HEK293 (cell line): ENCODE results near the gene CYP2A6.
A peak's percentile ranks its signal among the peaks of the same experiment; 100 is the strongest.
"Not testable (repeated sequence)": the region's sequence is repeated elsewhere in the genome, so short reads cannot be mapped to it uniquely, and the experiment has no call there.

Experiments used
- CTCF ChIA-PET: fragments of 350-600 bp; formaldehyde crosslinking; extraction: SDS; loops from one replicate; lab custom pipeline; 2021; ENCODE audit warnings: antibody characterized with exemption; lab: Yijun Ruan, JAX
- POLR2A ChIA-PET: fragments of 300-600 bp; formaldehyde crosslinking; extraction: SDS; loops from one replicate; lab custom pipeline; 2020; ENCODE audit warnings: antibody characterized with exemption, inconsistent platforms; lab: Yijun Ruan, JAX
- H3K27ac ChIP-seq: fragments of 200-500 bp; sonication (Bioruptor generic); 2 replicates; pipeline ENCODE4 v1.5.1; 2014; ENCODE audit warnings: low read depth, low read length, control low read depth, inconsistent platforms; ENCODE audit errors: extremely low read depth
- H3K36me3 ChIP-seq, 2 experiments: fragments of 200-500 bp in 1 of 2; sonication (Bioruptor generic) in 1 of 2; 1 replicate in 1 of 2; 2 replicates in 1 of 2; pipeline ENCODE4 v1.5.1; 2014 to 2017; ENCODE audit warnings: inconsistent platforms in 2 of 2, low read length in 2 of 2; ENCODE audit not compliant: control insufficient read depth in 2 of 2, insufficient read depth in 1 of 2
- H3K4me1 ChIP-seq: fragments of 200-500 bp; sonication (Bioruptor generic); 2 replicates; pipeline ENCODE4 v1.5.1; 2014; ENCODE audit warnings: mild to moderate bottlenecking, low read length, inconsistent platforms; ENCODE audit not compliant: control insufficient read depth, insufficient read depth
- H3K4me3 ChIP-seq: 2 replicates; pipeline ENCODE4 v1.5.1; 2011; ENCODE audit warnings: low read depth, mild to moderate bottlenecking, control low read depth, low read length, moderate library complexity
- H3K9me3 ChIP-seq: fragments of 200-500 bp; sonication (Bioruptor generic); 2 replicates; pipeline ENCODE4 v1.5.1; 2014; ENCODE audit warnings: low read depth, low read length, inconsistent platforms; ENCODE audit not compliant: control insufficient read depth, insufficient read depth
- EGR2 ChIP-seq: fragments of 450-650 bp; formaldehyde crosslinking; IDR thresholded peaks from 2 replicates; pipeline ENCODE4 v1.5.1; 2016; ENCODE audit warnings: low read depth, missing biosample characterization, missing genetic modification characterization
- FEZF1 ChIP-seq: fragments of 450-650 bp; formaldehyde crosslinking; IDR thresholded peaks from 2 replicates; pipeline ENCODE4 v1.5.1; 2016; ENCODE audit warnings: missing biosample characterization, missing genetic modification characterization
- PRDM10 ChIP-seq: fragments of 450-650 bp; formaldehyde crosslinking; IDR thresholded peaks from 2 replicates; pipeline ENCODE4 v1.5.1; 2016; ENCODE audit warnings: missing biosample characterization, missing genetic modification characterization
- ZBTB48 ChIP-seq: fragments of 450-650 bp; formaldehyde crosslinking; IDR thresholded peaks from 2 replicates; pipeline ENCODE4 v1.5.1; 2016; ENCODE audit warnings: missing biosample characterization, missing genetic modification characterization
- ZIC2 ChIP-seq: fragments of 450-650 bp; formaldehyde crosslinking; IDR thresholded peaks from 2 replicates; pipeline ENCODE4 v1.5.1; 2016; ENCODE audit warnings: missing biosample characterization, missing genetic modification characterization
- ZNF2 ChIP-seq: fragments of 450-650 bp; formaldehyde crosslinking; IDR thresholded peaks from 2 replicates; pipeline ENCODE4 v1.5.1; 2016; ENCODE audit warnings: missing biosample characterization, missing genetic modification characterization
- ZNF239 ChIP-seq: fragments of 450-650 bp; formaldehyde crosslinking; IDR thresholded peaks from 2 replicates; pipeline ENCODE4 v1.5.1; 2016; ENCODE audit warnings: missing biosample characterization, missing genetic modification characterization
- ZNF324 ChIP-seq: fragments of 450-650 bp; formaldehyde crosslinking; IDR thresholded peaks from 2 replicates; pipeline ENCODE4 v1.5.1; 2016; ENCODE audit warnings: missing biosample characterization, missing genetic modification characterization
- ZNF426 ChIP-seq: fragments of 450-650 bp; formaldehyde crosslinking; IDR thresholded peaks from 2 replicates; pipeline ENCODE4 v1.5.1; 2017; ENCODE audit warnings: missing biosample characterization, missing genetic modification characterization, mild to moderate bottlenecking, inconsistent platforms, moderate library complexity
- ZNF473 ChIP-seq: fragments of 450-650 bp; formaldehyde crosslinking; IDR thresholded peaks from 2 replicates; pipeline ENCODE4 v1.5.1; 2017; ENCODE audit warnings: missing biosample characterization, missing genetic modification characterization
- ZNF544 ChIP-seq: fragments of 450-650 bp; formaldehyde crosslinking; IDR thresholded peaks from 2 replicates; pipeline ENCODE4 v1.5.0; 2017; ENCODE audit warnings: missing biosample characterization, missing genetic modification characterization
- ZNF776 ChIP-seq: fragments of 450-650 bp; formaldehyde crosslinking; IDR thresholded peaks from 2 replicates; pipeline ENCODE4 v1.5.0; 2017; ENCODE audit warnings: missing biosample characterization, missing genetic modification characterization, borderline replicate concordance
- ZSCAN23 ChIP-seq: fragments of 450-650 bp; formaldehyde crosslinking; IDR thresholded peaks from 2 replicates; pipeline ENCODE4 v1.5.1; 2016; ENCODE audit warnings: missing biosample characterization, missing genetic modification characterization
- ZXDB ChIP-seq: fragments of 450-650 bp; formaldehyde crosslinking; IDR thresholded peaks from 2 replicates; pipeline ENCODE4 v1.5.1; 2016; ENCODE audit warnings: missing biosample characterization, missing genetic modification characterization
- TF ChIP-seq, protein P1 (sequence below): fragments of 450-650 bp; formaldehyde crosslinking; IDR thresholded peaks from 2 replicates; pipeline ENCODE4 v1.5.1; 2016; ENCODE audit warnings: missing biosample characterization, missing genetic modification characterization
- TF ChIP-seq, protein P2 (sequence below): fragments of 450-650 bp; formaldehyde crosslinking; IDR thresholded peaks from 2 replicates; pipeline ENCODE4 v1.5.1; 2017; ENCODE audit warnings: missing biosample characterization, mild to moderate bottlenecking, missing genetic modification characterization, moderate library complexity

Gene CYP2A6

GRCh38 chr19:40825460-40826095, 24.7 kb downstream of the CYP2A6 start (continued):
- TF ChIP-seq, protein P1, sequence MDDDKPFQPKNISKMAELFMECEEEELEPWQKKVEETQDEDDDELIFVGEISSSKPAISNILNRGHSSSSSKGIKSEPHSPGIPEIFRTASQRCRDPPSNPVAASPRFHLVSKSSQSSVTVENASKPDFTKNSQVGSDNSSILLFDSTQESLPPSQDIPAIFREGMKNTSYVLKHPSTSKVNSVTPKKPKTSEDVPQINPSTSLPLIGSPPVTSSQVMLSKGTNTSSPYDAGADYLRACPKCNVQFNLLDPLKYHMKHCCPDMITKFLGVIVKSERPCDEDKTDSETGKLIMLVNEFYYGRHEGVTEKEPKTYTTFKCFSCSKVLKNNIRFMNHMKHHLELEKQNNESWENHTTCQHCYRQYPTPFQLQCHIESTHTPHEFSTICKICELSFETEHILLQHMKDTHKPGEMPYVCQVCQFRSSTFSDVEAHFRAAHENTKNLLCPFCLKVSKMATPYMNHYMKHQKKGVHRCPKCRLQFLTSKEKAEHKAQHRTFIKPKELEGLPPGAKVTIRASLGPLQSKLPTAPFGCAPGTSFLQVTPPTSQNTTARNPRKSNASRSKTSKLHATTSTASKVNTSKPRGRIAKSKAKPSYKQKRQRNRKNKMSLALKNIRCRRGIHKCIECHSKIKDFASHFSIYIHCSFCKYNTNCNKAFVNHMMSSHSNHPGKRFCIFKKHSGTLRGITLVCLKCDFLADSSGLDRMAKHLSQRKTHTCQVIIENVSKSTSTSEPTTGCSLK (tag by site-specific recombination), result peak; percentile 94; the same call in 1 of the 2 replicates
- TF ChIP-seq ZNF544 (tag by site-specific recombination) (peak; percentile 31; the same call in 1 of the 2 replicates), ZNF239 (tag by site-specific recombination) (peak; percentile 89; the same call in 1 of the 2 replicates), ZSCAN23 (tag by site-specific recombination) (peak; percentile 74; the same call in 1 of the 2 replicates)
- TF ChIP-seq, all 188 proteins: peak for 21; not testable (repeated sequence) for 167

DNA sequence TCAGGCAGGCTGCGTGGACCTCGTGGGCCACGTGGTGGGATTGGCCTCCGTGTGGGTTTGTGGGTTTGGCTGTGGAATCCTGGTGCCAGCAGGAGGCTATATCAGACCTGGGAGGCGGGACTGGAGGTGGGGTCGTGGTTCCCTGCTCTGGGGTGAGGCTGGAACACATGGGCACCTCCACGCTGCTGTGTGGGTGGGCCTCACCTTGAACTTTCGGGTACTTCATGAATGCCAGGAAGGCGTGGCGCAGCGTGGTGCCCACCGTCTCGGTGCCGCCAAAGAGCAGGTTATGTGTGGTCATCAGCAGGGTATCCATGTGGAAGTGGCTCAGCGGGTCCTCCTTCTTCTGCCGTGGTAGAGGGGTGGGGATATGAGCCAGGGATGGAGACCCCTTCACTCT, 25.3 kb downstream of the CYP2A6 start:
- H3K4me3 ChIP-seq, H3K4me1 ChIP-seq, H3K9me3 ChIP-seq, H3K27ac ChIP-seq, POLR2A ChIA-PET: not testable (repeated sequence)
- TF ChIP-seq EGR2, result peak; percentile 48
- peaks cover 9 to 14% of the 10 kb centered on the region in 2 experiments; a peak in 2 of 3 replicates for H3K36me3 ChIP-seq
- CTCF ChIA-PET, result interaction anchor here (0.6 to 7.8 kb wide), 5 partner anchors 18 to 320 kb away, joined by 3 to 77 read pairs (median 4); no protein-coding TSS in a partner anchor

GRCh38 chr19:40822704-40823553, 27.3 kb downstream of the CYP2A6 start:
- peak overlapping the region; percentile 54 for H3K27ac ChIP-seq
- TF ChIP-seq FEZF1 (tag by site-specific recombination), result peak; percentile 93
- TF ChIP-seq PRDM10 (tag by site-specific recombination), result peak; percentile 88
- peak; percentile 23; the same call in 1 of the 2 replicates for TF ChIP-seq ZXDB
- H3K4me1 ChIP-seq, result peaks cover 20% of the 10 kb centered on the region
- ChIA-PET CTCF (interaction anchor here (0.7 to 7.8 kb wide), 7 partner anchors 16 to 321 kb away, joined by 3 to 77 read pairs (median 4); partner anchors contain the start of gene EGLN2), POLR2A (interaction anchor here (1.0 to 1.4 kb wide), 4 partner anchors 9 to 160 kb away, joined by 3 to 8 read pairs (median 5); no protein-coding TSS in a partner anchor)
- H3K9me3 ChIP-seq, H3K4me3 ChIP-seq: not testable (repeated sequence)
- H3K36me3 ChIP-seq, result peaks cover 0 to 13% of the 10 kb centered on the region in 2 experiments; a peak in 2 of 3 replicates

DNA sequence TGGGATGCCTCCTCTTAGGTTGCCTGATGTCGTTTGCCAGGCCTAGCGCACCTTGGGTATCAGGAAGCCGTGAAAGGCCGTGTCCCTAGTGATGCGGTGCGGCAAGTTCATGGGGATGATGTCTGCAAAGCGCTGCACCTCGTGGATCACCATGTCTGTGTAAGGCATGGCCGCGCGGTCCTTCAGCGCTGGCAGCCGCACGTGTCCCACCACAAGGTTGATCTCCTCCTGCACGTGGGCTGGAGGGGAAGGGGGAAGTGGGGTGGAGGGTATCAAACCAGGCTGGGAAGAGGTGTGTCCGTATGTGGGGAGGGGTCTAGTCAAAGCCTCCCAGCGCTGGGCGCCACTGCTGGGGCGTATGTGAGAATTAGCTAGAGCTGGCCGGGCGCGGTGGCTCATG, 28.1 kb downstream of the CYP2A6 start:
- TF ChIP-seq ZNF473 (no peak), ZNF2 (tag by site-specific recombination) (no peak), ZBTB48 (tag by site-specific recombination) (no peak), ZNF426 (tag by site-specific recombination) (no peak), ZIC2 (tag by site-specific recombination) (no peak), ZNF324 (tag by site-specific recombination) (no peak), ZNF776 (no peak)
- TF ChIP-seq, protein P2, sequence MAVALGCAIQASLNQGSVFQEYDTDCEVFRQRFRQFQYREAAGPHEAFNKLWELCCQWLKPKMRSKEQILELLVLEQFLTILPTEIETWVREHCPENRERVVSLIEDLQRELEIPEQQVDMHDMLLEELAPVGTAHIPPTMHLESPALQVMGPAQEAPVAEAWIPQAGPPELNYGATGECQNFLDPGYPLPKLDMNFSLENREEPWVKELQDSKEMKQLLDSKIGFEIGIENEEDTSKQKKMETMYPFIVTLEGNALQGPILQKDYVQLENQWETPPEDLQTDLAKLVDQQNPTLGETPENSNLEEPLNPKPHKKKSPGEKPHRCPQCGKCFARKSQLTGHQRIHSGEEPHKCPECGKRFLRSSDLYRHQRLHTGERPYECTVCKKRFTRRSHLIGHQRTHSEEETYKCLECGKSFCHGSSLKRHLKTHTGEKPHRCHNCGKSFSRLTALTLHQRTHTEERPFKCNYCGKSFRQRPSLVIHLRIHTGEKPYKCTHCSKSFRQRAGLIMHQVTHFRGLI (tag by site-specific recombination), result no peak
- TF ChIP-seq, all 188 proteins: peak for 0
- no peaks in the 10 kb centered on the region for H3K9me3 ChIP-seq
- peaks cover 20% of the 10 kb centered on the region for H3K4me1 ChIP-seq
- peaks cover 0 to 6% of the 10 kb centered on the region in 2 experiments; a peak in 2 of 3 replicates for H3K36me3 ChIP-seq
- peak overlapping the region; percentile 54; the same call in 1 of the 2 replicates for H3K27ac ChIP-seq
- no peak overlapping the region for H3K4me3 ChIP-seq
- ChIA-PET POLR2A (interaction anchor here (0.6 to 1.4 kb wide), 3 partner anchors 9 to 43 kb away, joined by 5 to 8 read pairs (median 5); no protein-coding TSS in a partner anchor), CTCF (interaction anchor here (0.8 to 7.8 kb wide), 5 partner anchors 16 to 322 kb away, joined by 3 to 77 read pairs (median 4); partner anchors contain the start of gene EGLN2)
